Urinary bladder (tissue), 4 donors: Measurements from ENCODE around the gene AUP1. TPM values are rescaled to one million over a fixed set of nuclear protein-coding genes. Genes with fewer than 3 reads are reported as not detected.
A peak's percentile ranks its signal among the peaks of the same experiment; 100 is the strongest.

Experiments
- DNase-seq: peaks from one replicate; pipeline ENCODE4 v3.0.0-alpha.2; 2015; ENCODE audit errors: extremely low spot score
- H3K27ac ChIP-seq: one replicate; pipeline ENCODE4 v1.5.1; 2013; ENCODE audit warnings: low read depth, mild to moderate bottlenecking, moderate library complexity
- H3K36me3 ChIP-seq: one replicate; pipeline ENCODE4 v1.6.1; 2013; ENCODE audit warnings: mild to moderate bottlenecking, moderate library complexity; ENCODE audit not compliant: insufficient read depth
- H3K4me1 ChIP-seq: one replicate; pipeline ENCODE4 v1.6.1; 2013; ENCODE audit warnings: mild to moderate bottlenecking, moderate library complexity; ENCODE audit not compliant: insufficient read depth
- H3K4me3 ChIP-seq: one replicate; pipeline ENCODE4 v1.5.1; 2013; ENCODE audit warnings: low read depth, low read length
- WGBS: extraction: QIAGEN DNeasy Blood & Tissue Kit; methylation state at CpG from one replicate; pipeline ENCODE4 v1.1.7; 2013; 5-methylcytosine and 5-hydroxymethylcytosine counted together
- polyA plus RNA-seq: library from polyadenylated mRNA; stranded (reverse); fragments of 200-250 nt; gene quantifications from one replicate; pipeline ENCODE4 v1.2.3, GENCODE V29; 2013
- total RNA-seq: library from RNA; depleted of rRNA; stranded (reverse); fragments of >200 nt; gene quantifications from one replicate; pipeline ENCODE4 v1.2.3, GENCODE V29; 2014
- donor health status: healthy with polysubstance abuse.
- donor health status: healthy.

AUP1 gene
- total and polyA plus RNA-seq, 2 donors = 57.7 to 112 TPM

DNA sequence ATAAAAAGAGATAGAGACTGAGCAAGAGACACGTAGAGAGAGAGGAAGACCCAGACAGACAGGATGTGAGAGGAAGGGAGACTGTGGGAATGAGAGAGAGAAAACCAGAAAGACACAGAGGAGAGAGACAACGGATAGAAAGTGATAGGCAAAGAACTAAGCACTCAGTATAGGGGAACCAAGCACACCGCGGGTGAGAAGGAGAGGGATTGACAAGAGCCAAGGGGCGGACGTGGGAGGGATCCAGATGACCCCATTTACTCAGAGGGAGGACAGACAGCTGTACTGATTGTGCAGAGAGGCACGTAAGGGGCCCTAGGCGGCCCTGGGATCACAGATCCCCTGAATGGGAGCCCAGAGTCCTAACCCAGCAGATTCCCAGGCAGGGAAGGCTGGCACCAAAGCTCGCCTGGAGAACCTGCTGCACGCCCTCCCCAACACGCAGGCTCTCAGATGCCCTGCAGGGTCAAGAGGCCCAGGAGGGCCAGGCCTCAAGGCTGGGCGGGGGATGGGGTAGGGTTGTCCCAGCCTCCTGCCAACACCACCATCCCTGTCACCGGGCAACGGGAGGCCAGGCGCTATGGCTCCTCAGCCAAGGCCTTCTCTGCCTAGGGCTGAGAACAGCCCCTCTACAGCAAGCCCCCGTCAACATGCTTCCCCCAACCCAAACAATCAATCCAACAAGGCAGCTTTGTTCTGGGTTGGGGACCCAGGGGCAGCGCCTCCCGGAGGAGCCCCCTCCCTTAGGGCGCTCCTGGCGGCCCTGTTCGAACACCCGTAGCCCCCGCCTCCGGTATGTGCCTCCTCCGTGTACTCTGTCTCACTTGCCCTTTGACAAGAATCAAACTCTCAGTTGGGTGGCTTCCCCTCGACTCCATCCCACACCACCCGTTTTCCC lies 23.7 kb upstream of the AUP1 start:
- peak overlapping the region; percentile 64 for H3K4me3 ChIP-seq
- WGBS = 30% methylated on average over 27 of the region's 27 CpGs
- no peak for DNase-seq
- H3K27ac ChIP-seq = no peak overlapping the region
- H3K4me1 ChIP-seq = no peaks in the 10 kb centered on the region
- H3K36me3 ChIP-seq = no peaks in the 10 kb centered on the region

GRCh38 chr2:74551942-74552913 lies 22.7 kb upstream of the AUP1 start:
- H3K4me3 ChIP-seq = no peak overlapping the region
- 77% methylated on average over 21 of the region's 21 CpGs for WGBS
- H3K27ac ChIP-seq = no peak overlapping the region

DNA sequence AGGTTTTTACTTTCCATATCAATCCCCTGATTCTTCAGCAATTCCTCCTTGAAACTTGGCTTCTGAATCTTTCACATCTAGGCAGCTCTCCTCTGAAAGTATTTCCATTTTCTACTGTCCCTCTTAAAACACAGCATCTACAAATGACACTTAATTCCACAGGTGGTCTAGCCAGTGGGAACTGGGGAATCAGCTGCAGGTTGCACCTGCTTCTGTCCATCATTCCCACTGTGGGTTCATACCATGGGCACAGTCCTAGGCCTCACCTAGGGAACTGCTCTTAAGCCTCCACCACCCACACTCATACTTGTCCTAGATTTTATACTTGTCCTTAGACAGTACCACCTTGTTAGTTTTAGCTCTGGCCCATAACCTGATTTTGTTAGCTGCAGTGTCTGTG lies 22.0 kb upstream of the AUP1 start:
- Histone ChIP-seq H3K4me1 (no peaks in the 10 kb centered on the region), H3K27ac (no peak overlapping the region), H3K4me3 (no peak overlapping the region), H3K36me3 (no peaks in the 10 kb centered on the region)
- DNase-seq = no peak

More at GRCh38 chr2:74551942-74552913, 22.7 kb upstream of the AUP1 start:
- H3K4me1 ChIP-seq = no peaks in the 10 kb centered on the region
- H3K36me3 ChIP-seq = no peaks in the 10 kb centered on the region
- no peak for DNase-seq

GRCh38 chr2:74550231-74550630 lies 20.7 kb upstream of the AUP1 start:
- H3K4me1 ChIP-seq = no peaks in the 10 kb centered on the region
- 91% methylated on average over 7 of the region's 7 CpGs for WGBS

DNA sequence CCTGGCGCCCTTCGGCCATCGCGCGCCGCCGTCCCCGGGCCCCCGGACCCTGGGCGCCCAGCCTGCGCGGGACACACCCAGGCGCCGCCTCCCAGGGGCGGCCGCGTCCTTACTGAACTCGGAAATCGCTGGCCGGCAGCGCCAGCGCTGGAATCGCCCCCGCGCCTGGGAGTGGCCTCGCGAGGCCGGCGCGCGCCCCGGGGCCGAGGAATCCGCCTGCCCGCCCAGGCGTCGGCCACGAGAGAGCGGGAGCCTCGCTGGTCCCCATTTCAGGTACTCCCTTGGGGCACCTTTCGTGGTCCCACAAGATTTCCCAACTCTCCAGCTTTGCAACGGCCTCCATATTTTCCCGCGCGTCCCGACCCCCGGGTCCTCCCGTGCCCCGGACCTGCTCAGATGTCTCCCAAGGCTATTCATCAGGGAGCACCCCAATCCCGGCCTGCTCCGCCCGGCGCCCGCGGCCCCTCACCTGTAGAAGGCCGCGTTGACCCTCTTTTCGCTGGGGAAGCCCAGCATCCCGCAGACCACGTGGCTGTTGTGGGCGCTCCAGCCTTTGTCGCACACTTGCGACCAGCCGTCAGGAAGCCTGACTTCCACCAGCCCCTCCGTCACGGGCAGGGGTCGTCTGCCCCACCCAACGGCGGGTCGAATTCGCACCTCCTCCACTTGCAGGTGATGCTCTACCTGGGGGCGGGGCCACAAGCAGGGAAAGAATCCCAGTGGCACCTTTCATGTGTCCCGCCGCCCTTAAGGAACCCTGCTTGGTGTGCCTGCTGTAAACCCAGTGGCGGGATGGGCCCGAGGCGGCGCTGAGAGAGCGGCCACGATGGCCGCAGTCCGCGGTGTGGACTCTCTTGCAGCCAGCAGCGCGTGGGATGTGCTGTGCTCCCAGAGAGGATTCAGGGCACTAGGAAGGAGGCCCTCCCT lies 19.7 kb upstream of the AUP1 start:
- 9% methylated on average over 85 of the region's 85 CpGs for WGBS
- no peak overlapping the region for H3K27ac ChIP-seq
- H3K4me3 ChIP-seq = peak overlapping the region; percentile 41
- no peaks in the 10 kb centered on the region for H3K36me3 ChIP-seq
- DNase-seq = no peak
- no peaks in the 10 kb centered on the region for H3K4me1 ChIP-seq

More at GRCh38 chr2:74550231-74550630, 20.7 kb upstream of the AUP1 start:
- H3K4me3 ChIP-seq = no peak overlapping the region
- no peak overlapping the region for H3K27ac ChIP-seq
- no peak for DNase-seq
- no peaks in the 10 kb centered on the region for H3K36me3 ChIP-seq

DNA sequence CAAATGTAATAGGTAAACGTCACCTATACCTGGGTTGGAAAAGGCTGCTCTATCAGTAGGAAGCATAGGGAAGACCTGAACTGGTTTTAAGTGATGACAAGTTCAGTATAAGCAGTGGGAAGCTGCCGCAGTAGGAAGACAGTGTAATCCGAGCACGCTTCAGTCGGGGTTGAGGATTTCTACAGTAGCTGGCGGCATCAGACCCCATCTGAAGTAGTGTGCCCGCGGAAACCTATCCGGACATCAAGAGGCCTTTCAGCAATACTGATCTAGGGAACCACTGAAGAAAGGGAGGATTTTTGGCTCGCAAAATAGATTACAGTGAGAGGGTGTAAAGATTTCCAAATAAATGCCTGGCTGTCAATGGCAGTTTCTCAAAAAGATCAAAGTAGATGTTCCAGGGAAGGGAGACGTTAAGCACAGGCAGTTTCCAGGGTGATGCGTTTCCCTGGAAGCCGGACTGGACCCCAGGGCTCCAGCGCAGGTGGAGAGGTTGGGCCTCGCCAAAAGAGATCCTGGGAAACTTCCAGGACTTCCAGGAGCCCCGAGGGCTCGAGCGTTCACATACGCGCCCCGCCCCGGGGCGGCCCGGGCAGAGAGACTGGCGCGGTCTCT lies 18.9 kb upstream of the AUP1 start:
- 10% methylated on average over 26 of the region's 26 CpGs for WGBS
- H3K36me3 ChIP-seq = no peaks in the 10 kb centered on the region
- no peaks in the 10 kb centered on the region for H3K4me1 ChIP-seq
- H3K4me3 ChIP-seq = peak overlapping the region; percentile 41
- H3K27ac ChIP-seq = no peak overlapping the region
- no peak for DNase-seq

DNA sequence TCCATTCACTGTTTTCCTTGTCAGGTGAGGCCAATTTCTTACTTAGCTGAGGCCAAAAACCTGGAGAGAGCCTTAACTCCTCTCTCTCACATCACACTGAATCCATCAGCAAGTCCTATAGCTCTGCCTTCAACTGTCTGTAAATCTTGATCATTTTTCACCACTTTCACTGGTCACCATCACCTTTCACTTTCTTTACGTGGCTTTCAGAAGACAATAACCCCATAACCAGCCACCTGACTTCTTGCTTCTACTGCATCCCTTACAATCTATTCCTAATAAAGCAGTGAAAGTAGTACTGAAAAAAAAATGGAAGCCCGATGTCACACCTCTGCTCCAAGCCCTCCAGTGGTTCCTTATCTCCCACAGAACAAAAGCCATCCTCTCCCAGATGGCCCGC lies 16.5 kb upstream of the AUP1 start:
- Histone ChIP-seq H3K27ac (no peak overlapping the region), H3K4me3 (no peak overlapping the region), H3K4me1 (no peaks in the 10 kb centered on the region), H3K36me3 (no peaks in the 10 kb centered on the region)
- DNase-seq = no peak
- WGBS = 86% methylated on average over 3 of the region's 3 CpGs

DNA sequence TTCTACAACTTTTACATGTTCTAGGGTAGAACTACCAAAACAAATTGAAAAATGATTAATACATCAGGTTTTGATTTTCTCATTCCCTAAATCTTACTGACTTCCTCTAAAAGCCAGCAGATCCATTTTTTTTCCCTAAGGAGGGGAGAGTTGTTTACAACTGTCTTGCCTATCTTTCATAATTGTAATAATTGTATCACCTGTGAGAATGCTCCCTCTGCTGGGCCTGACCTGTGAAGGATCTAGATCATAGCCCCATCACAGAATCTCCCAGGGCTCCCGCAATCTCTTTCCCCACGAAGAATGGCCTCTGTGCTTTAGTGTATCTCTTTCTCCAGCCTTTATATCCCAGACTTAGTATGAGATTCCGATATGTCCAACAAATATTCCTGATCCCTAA lies 15.1 kb upstream of the AUP1 start:
- H3K4me1 ChIP-seq = no peaks in the 10 kb centered on the region
- H3K4me3 ChIP-seq = no peak overlapping the region
- DNase-seq = no peak
- no peaks in the 10 kb centered on the region for H3K36me3 ChIP-seq
- 91% methylated on average over 3 of the region's 3 CpGs for WGBS
- no peak overlapping the region for H3K27ac ChIP-seq

DNA sequence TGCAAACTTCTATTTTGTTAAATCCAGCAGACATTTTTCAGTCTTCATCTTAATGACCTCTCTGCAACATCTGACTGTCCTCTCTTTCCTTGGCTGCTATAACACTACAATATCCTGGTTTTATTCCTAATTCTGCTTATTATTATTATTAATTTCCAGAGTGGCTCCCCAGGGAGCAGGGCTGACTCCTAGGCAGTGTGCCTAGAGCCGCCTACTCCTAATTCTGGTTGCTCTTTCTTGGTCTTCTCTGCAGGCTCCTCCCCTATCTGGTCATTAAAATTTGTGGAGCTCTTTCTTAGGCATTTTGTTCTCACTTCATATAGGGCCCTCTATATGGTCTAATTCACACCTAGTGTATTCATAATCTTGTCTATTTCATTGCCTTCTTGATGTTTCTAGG lies 13.5 kb upstream of the AUP1 start:
- H3K36me3 ChIP-seq = no peaks in the 10 kb centered on the region
- WGBS = 76% methylated on average over 1 of the region's 1 CpG
- H3K27ac ChIP-seq = no peak overlapping the region
- DNase-seq = no peak
- no peaks in the 10 kb centered on the region for H3K4me1 ChIP-seq
- H3K4me3 ChIP-seq = no peak overlapping the region

DNA sequence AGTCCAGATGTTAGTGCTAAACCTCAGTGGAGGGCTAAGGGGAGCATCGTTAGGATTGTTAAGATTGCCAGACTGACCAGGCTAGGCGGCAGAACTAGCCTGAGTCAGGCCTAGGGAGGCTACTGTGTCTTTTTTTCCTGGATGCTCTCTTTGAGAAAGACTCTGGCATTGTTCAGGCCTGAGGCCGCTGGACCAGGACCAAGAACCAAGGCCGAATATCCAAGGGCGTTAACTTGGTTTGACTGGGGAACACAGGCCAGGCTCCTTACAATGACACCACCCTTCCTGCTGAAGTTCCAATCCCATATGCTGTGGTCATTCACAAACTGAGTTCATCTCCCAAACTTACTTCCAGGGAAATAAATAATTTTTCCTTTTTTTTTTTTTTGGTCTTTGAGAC lies 10.8 kb upstream of the AUP1 start:
- DNase-seq = no peak
- H3K27ac ChIP-seq = no peak overlapping the region
- H3K4me3 ChIP-seq = no peak overlapping the region
- no peaks in the 10 kb centered on the region for H3K36me3 ChIP-seq
- no peaks in the 10 kb centered on the region for H3K4me1 ChIP-seq
- 60% methylated on average over 5 of the region's 5 CpGs for WGBS

GRCh38 chr2:74538881-74539339 lies 9.4 kb upstream of the AUP1 start:
- 77% methylated on average over 7 of the region's 7 CpGs for WGBS
- no peak overlapping the region for H3K4me3 ChIP-seq
- no peak for DNase-seq

DNA sequence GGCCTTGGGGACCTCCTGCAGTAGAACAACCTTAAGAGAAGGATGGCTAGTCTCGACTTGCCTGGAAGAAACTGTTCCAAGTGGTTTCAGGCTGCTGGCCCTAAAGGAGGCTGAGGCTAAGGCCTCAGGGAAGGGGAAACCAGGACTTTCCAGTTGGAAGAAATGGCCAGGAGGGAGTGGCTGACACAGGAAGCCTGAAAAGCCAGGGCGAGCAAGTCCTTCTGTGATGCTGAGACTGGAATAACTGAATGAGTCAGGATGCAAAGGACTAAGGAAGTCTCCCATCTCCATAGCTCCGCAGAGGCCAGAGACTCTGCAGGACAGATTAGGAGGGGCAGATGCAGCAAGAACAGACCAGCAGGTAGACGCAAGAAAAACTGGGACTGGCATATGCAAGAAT lies 7.6 kb upstream of the AUP1 start:
- no peak for DNase-seq
- H3K36me3 ChIP-seq = no peaks in the 10 kb centered on the region
- H3K4me3 ChIP-seq = no peak overlapping the region
- WGBS = 62% methylated on average over 4 of the region's 4 CpGs
- no peaks in the 10 kb centered on the region for H3K4me1 ChIP-seq
- H3K27ac ChIP-seq = no peak overlapping the region

More at GRCh38 chr2:74538881-74539339, 9.4 kb upstream of the AUP1 start:
- Histone ChIP-seq H3K36me3 (no peaks in the 10 kb centered on the region), H3K27ac (no peak overlapping the region), H3K4me1 (no peaks in the 10 kb centered on the region)
